Stimulated activated CD4-positive, alpha-beta T cell treated with anti-CD3 and anti-CD28 coated beads, Interleukin-1b, Interleukin-23, amount 100 ng/mL, for 24 hours (primary cell): ENCODE results near the gene COPG1.
A peak's percentile ranks its signal among the peaks of the same experiment; 100 is the strongest.
"Not testable (repeated sequence)": the region's sequence is repeated elsewhere in the genome, so short reads cannot be mapped to it uniquely, and the experiment has no call there.

Source experiments
- DNase-seq, 4 experiments: peaks; one replicate each; pipeline ENCODE4 v3.0.0-alpha.2; 2020; ENCODE audit warnings: low read depth in 4 of 4, low spot score in 1 of 4

Gene COPG1

GRCh38 chr3:129239991-129240390 is 9.4 kb upstream of the COPG1 start:
- no peak for DNase-seq

GRCh38 chr3:129240436-129240835 is 9.0 kb upstream of the COPG1 start:
- no peak for DNase-seq

- no peak for DNase-seq
Measured at GRCh38 chr3:129245141-129245540, 4.3 kb upstream of the COPG1 start.

GRCh38 chr3:129245641-129246306 is 3.6 kb upstream of the COPG1 start:
- DNase-seq = peak; percentile 31 to 47 (median 44)

- no peak for DNase-seq
Measured at GRCh38 chr3:129246636-129247035, 2.8 kb upstream of the COPG1 start.

GRCh38 chr3:129248286-129248979 is 973 bp upstream of the COPG1 start:
- DNase-seq = no peak

- DNase-seq = no peak
Measured at GRCh38 chr3:129252748-129253147, 3.3 kb downstream of the COPG1 start.

GRCh38 chr3:129254536-129255230 is 5.3 kb downstream of the COPG1 start:
- DNase-seq = no peak

- no peak for DNase-seq
Measured at GRCh38 chr3:129256270-129256669, 6.9 kb downstream of the COPG1 start.

- DNase-seq = no peak
Measured at GRCh38 chr3:129257609-129258008, 8.2 kb downstream of the COPG1 start.

GRCh38 chr3:129259612-129260477 is 10.4 kb downstream of the COPG1 start:
- no peak for DNase-seq

GRCh38 chr3:129260606-129261005 is 11.2 kb downstream of the COPG1 start:
- no peak for DNase-seq

GRCh38 chr3:129261894-129262293 is 12.5 kb downstream of the COPG1 start:
- no peak for DNase-seq

- DNase-seq = no peak
Measured at GRCh38 chr3:129263161-129263910, 13.9 kb downstream of the COPG1 start.

GRCh38 chr3:129264994-129265393 is 15.6 kb downstream of the COPG1 start:
- not testable (repeated sequence) for DNase-seq

- no peak for DNase-seq
Measured at GRCh38 chr3:129266651-129267050, 17.2 kb downstream of the COPG1 start.

GRCh38 chr3:129268396-129268795 is 19.0 kb downstream of the COPG1 start:
- DNase-seq = no peak

GRCh38 chr3:129271674-129272073 is 22.3 kb downstream of the COPG1 start:
- no peak for DNase-seq

- no peak for DNase-seq
Measured at GRCh38 chr3:129276385-129276784, 27.0 kb downstream of the COPG1 start.

- no peak for DNase-seq
Measured at GRCh38 chr3:129277829-129278271, 28.4 kb downstream of the COPG1 start.
